Esophagus squamous epithelium (tissue), 5 donors: Measurements from ENCODE around the gene TULP4. TPM values are rescaled to one million over a fixed set of nuclear protein-coding genes. Genes with fewer than 3 reads are reported as not detected.

ENCODE experiments used
- DNase-seq: peaks from one replicate; lab custom pipeline; 2025; lab: John Stamatoyannopoulos, UW
- H3K27ac ChIP-seq, 4 donors: fragments of 200-600 bp; sonication (generic); one replicate each; pipeline ENCODE4 v1.5.1; 2016 to 2019; ENCODE audit warnings: mild to moderate bottlenecking in 1 of 4
- H3K27me3 ChIP-seq, 4 donors: fragments of 200-600 bp; sonication (generic); 1 replicate in 3 of 4; 2 replicates in 1 of 4; pipeline versions ENCODE4 v1.5.1 to v1.6.0; 2017 to 2021; ENCODE audit warnings: antibody characterized with exemption in 1 of 4
- H3K36me3 ChIP-seq, 3 donors: fragments of 200-600 bp; sonication (generic); one replicate each; pipeline ENCODE4 v1.5.1; 2016 to 2019
- H3K4me1 ChIP-seq, 3 donors: fragments of 200-600 bp; sonication (generic); one replicate each; pipeline ENCODE4 v1.5.1; 2017 to 2019
- H3K4me3 ChIP-seq, 4 donors: fragments of 200-600 bp; sonication (generic); 1 replicate in 3 of 4; 2 replicates in 1 of 4; pipeline ENCODE4 v1.5.1; 2016 to 2019; ENCODE audit warnings: mild to moderate bottlenecking in 2 of 4, moderate library complexity in 1 of 4
- H3K9me3 ChIP-seq, 3 donors: fragments of 200-600 bp; sonication (generic); one replicate each; pipeline ENCODE4 v1.5.1; 2016 to 2019
- POLR2A ChIP-seq, 4 donors: fragments of 450-650 bp; IDR thresholded peaks; one replicate each; pipeline ENCODE4 v1.6.1; 2017; ENCODE audit warnings: antibody characterized with exemption in 4 of 4, mild to moderate bottlenecking in 4 of 4, moderate library complexity in 3 of 4
- WGBS, 2 donors: methylation state at CpG; one replicate each; pipeline ENCODE4 v1.1.5; 2018; 5-methylcytosine and 5-hydroxymethylcytosine counted together
- intact Hi-C: fragments of 100-400 bp; cut with DNase I; formaldehyde crosslinking; loops from one replicate; pipeline ENCODE4 v1.15.0; 2022
- total RNA-seq, 4 donors: library from RNA; depleted of rRNA; stranded (reverse); fragments of >200 nt; gene quantifications; one replicate each; pipeline ENCODE4 v1.1.0, GENCODE V29; 2016
- TF ChIP-seq, protein P1 (sequence below), 6 experiments: fragments of 450-650 bp in 4 of 6; fragments of 200-600 bp in 2 of 6; sonication (generic) in 2 of 6; IDR thresholded peaks; one replicate each; pipeline ENCODE4 v1.5.1; 2016 to 2019; ENCODE audit warnings: antibody characterized with exemption in 6 of 6, mild to moderate bottlenecking in 4 of 6, moderate library complexity in 4 of 6
- donor health status: DM: yes; HTN: yes; CAD: no.

The TULP4 gene
- total RNA-seq, 4 donors from 2014 or later, result 50.9 to 104 (median 59.2) TPM

- TF ChIP-seq POLR2A (IDR thresholded peaks at IDR 0.05), result no peak
- TF ChIP-seq, protein P1, sequence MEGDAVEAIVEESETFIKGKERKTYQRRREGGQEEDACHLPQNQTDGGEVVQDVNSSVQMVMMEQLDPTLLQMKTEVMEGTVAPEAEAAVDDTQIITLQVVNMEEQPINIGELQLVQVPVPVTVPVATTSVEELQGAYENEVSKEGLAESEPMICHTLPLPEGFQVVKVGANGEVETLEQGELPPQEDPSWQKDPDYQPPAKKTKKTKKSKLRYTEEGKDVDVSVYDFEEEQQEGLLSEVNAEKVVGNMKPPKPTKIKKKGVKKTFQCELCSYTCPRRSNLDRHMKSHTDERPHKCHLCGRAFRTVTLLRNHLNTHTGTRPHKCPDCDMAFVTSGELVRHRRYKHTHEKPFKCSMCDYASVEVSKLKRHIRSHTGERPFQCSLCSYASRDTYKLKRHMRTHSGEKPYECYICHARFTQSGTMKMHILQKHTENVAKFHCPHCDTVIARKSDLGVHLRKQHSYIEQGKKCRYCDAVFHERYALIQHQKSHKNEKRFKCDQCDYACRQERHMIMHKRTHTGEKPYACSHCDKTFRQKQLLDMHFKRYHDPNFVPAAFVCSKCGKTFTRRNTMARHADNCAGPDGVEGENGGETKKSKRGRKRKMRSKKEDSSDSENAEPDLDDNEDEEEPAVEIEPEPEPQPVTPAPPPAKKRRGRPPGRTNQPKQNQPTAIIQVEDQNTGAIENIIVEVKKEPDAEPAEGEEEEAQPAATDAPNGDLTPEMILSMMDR (IDR thresholded peaks at IDR 0.05), result no peak
- Histone ChIP-seq H3K4me1 (peaks cover 0 to 8% (median 0%) of the 10 kb centered on the region in 3 donors), H3K4me3 (no peak overlapping the region), H3K36me3 (no peaks in the 10 kb centered on the region), H3K27me3 (no peaks in the 10 kb centered on the region), H3K9me3 (no peaks in the 10 kb centered on the region), H3K27ac (no peak overlapping the region)
- 79 to 87% methylated on average over 3 of the region's 3 CpGs for WGBS, 2 donors
- intact Hi-C loops, result no loop called here
- no peak for DNase-seq
These were observed 71.3 kb downstream of the TULP4 start for GRCh38 chr6:158383542-158383941.

DNA sequence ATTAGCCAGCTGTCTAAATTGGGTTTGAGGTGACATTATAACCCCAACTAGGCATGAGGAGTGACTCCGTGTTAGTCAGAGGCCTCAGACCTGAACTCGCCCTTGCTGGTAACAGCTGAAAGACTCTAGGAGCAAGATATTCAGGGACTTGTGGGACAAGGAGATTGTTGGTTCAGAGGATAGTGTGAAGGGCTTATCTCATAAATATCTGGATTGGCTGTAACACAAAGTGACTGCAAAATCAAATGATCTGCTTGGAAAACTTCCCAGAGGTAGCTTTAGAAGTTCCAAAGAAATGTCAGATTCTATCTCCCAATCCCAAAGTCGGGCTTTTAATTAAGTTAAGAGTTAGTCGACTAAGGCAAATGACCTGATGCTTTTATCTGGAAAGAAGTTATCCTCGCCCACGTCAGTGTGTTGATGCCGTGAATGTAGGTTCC lies 72.4 kb downstream of the TULP4 start:
- no peak overlapping the region for H3K27ac ChIP-seq
- no peak overlapping the region for H3K4me3 ChIP-seq
- TF ChIP-seq, protein P1 (IDR thresholded peaks at IDR 0.05), result no peak
- DNase-seq, result no peak
- 73 to 77% methylated on average over 7 of the region's 7 CpGs for WGBS, 2 donors
- H3K36me3 ChIP-seq, result no peaks in the 10 kb centered on the region
- H3K27me3 ChIP-seq, result no peaks in the 10 kb centered on the region
- H3K9me3 ChIP-seq, result no peaks in the 10 kb centered on the region
- H3K4me1 ChIP-seq, result peaks cover 0 to 8% (median 0%) of the 10 kb centered on the region in 3 donors
- intact Hi-C loops, result no loop called here

DNA sequence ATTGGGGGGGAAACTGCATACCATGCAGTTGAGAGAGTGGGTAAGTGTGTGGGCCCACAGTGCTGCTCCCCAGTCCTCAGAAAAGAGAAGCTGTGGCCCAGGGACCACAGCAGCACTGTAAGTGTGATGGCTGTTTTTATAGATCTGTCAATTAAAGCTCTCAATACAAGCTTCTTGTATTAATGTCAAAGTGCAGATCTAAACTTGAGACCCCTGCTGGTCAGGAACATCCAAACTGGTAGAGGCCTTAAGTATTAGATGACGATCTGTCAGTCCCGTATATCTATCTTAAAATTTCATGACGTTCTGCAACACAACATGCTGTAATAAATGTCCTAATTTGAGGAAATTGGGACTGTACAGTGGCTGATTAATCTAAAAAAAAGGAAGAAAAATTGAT lies 74.8 kb downstream of the TULP4 start:
- H3K9me3 ChIP-seq, result no peaks in the 10 kb centered on the region
- no peak overlapping the region for H3K27ac ChIP-seq
- no peaks in the 10 kb centered on the region for H3K27me3 ChIP-seq
- no peak for TF ChIP-seq POLR2A (IDR thresholded peaks at IDR 0.05)
- TF ChIP-seq, protein P1 (IDR thresholded peaks at IDR 0.05), result no peak
- WGBS, 2 donors, result 82 to 87% methylated on average over 3 of the region's 3 CpGs
- H3K4me3 ChIP-seq, result no peak overlapping the region
- peaks cover 0 to 8% (median 0%) of the 10 kb centered on the region in 3 donors for H3K4me1 ChIP-seq
- no peak for DNase-seq
- intact Hi-C loops, result no loop called here
- H3K36me3 ChIP-seq, result no peaks in the 10 kb centered on the region

- H3K27me3 ChIP-seq, result no peaks in the 10 kb centered on the region
- TF ChIP-seq POLR2A (IDR thresholded peaks at IDR 0.05), result no peak
- TF ChIP-seq, protein P1 (IDR thresholded peaks at IDR 0.05), result no peak
- H3K4me1 ChIP-seq, result peaks cover 0 to 8% (median 0%) of the 10 kb centered on the region in 3 donors
- no peak overlapping the region for H3K27ac ChIP-seq
- DNase-seq, result no peak
- WGBS, 2 donors, result 100% methylated on average over 1 of the region's 1 CpG
- no peaks in the 10 kb centered on the region for H3K36me3 ChIP-seq
- H3K9me3 ChIP-seq, result no peaks in the 10 kb centered on the region
- no peak overlapping the region for H3K4me3 ChIP-seq
- intact Hi-C loops, result no loop called here
These were observed 75.3 kb downstream of the TULP4 start for GRCh38 chr6:158387578-158387977.

DNA sequence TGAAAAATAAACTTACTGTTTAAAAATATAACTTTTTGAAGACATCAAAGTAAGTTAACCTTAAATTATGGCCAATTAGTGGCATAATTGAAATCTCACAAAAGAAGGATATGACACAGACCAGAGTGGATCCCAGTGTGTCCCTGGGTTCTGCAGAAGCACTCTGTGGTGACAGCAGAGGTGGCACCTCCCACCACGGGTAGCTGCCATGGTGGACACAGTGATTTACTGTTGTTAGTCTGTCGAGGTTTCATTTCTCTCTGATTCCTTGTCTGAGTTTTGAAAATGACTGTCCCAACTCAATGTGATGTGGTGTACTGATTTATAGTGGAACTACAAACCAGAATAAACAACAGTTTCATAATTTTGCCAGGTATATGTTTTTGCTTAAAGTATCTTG lies 76.5 kb downstream of the TULP4 start:
- no peaks in the 10 kb centered on the region for H3K36me3 ChIP-seq
- WGBS, 2 donors, result 17 to 72% methylated on average over 2 of the region's 2 CpGs
- H3K27me3 ChIP-seq, result no peaks in the 10 kb centered on the region
- TF ChIP-seq, protein P1 (IDR thresholded peaks at IDR 0.05), result no peak
- no peak for TF ChIP-seq POLR2A (IDR thresholded peaks at IDR 0.05)
- H3K4me3 ChIP-seq, result no peak overlapping the region
- H3K9me3 ChIP-seq, result peaks cover 0 to under 1% (median 0%) of the 10 kb centered on the region in 3 donors
- DNase-seq, result no peak
- intact Hi-C loops, result no loop called here
- H3K4me1 ChIP-seq, result peaks cover 0 to 8% (median 0%) of the 10 kb centered on the region in 3 donors
- H3K27ac ChIP-seq, result no peak overlapping the region
